Stomach (tissue), 9 donors: ENCODE measurements around the gene CREBZF. TPM values are rescaled to one million over a fixed set of nuclear protein-coding genes. Genes with fewer than 3 reads are reported as not detected.
"Not testable (repeated sequence)": the region's sequence is repeated elsewhere in the genome, so short reads cannot be mapped to it uniquely, and the experiment has no call there.

Experiments used
- DNase-seq, 2 donors: peaks; one replicate each; pipeline versions ENCODE4 v3.0.0 to v3.0.0-alpha.2; 2013 to 2019
- H3K27ac ChIP-seq, 5 donors: fragments of 200-600 bp in 4 of 5; sonication (generic) in 4 of 5; one replicate each; pipeline ENCODE4 v1.5.1; 2013 to 2019; ENCODE audit warnings: mild to moderate bottlenecking in 1 of 5, moderate library complexity in 1 of 5
- H3K27me3 ChIP-seq, 3 donors: fragments of 200-600 bp; sonication (generic); one replicate each; pipeline ENCODE4 v1.5.1; 2017 to 2019; ENCODE audit warnings: mixed run types in 1 of 3
- H3K36me3 ChIP-seq, 4 donors: fragments of 200-600 bp; sonication (generic); 1 replicate in 3 of 4; 2 replicates in 1 of 4; pipeline ENCODE4 v1.5.1; 2016 to 2019
- H3K4me1 ChIP-seq, 4 donors: fragments of 200-600 bp; sonication (generic); one replicate each; pipeline ENCODE4 v1.5.1; 2016 to 2019
- H3K4me3 ChIP-seq, 4 donors: fragments of 200-600 bp; sonication (generic) in 3 of 4; one replicate each; pipeline ENCODE4 v1.5.1; 2016 to 2019; ENCODE audit warnings: mild to moderate bottlenecking in 1 of 4
- H3K9me3 ChIP-seq, 4 donors: fragments of 200-600 bp; sonication (generic); one replicate each; pipeline ENCODE4 v1.5.1; 2016 to 2019
- EP300 ChIP-seq: sonication (generic); formaldehyde crosslinking; IDR thresholded peaks from one replicate; pipeline ENCODE4 v1.6.1; 2017; ENCODE audit warnings: antibody characterized with exemption
- POLR2A ChIP-seq, 4 donors: fragments of 450-650 bp; IDR thresholded peaks; one replicate each; pipeline ENCODE4 v1.6.1; 2016; ENCODE audit warnings: antibody characterized with exemption in 4 of 4, control low read depth in 2 of 4, mild to moderate bottlenecking in 1 of 4, moderate library complexity in 1 of 4
- POLR2AphosphoS5 ChIP-seq, 3 donors: sonication (generic); formaldehyde crosslinking; IDR thresholded peaks; one replicate each; pipeline ENCODE4 v1.6.1; 2016; ENCODE audit warnings: antibody characterized with exemption in 3 of 3
- WGBS, 5 donors: extraction: QIAGEN DNeasy Blood & Tissue Kit in 3 of 5; methylation state at CpG; one replicate each; pipeline versions ENCODE4 v1.1.5 to v1.1.7; 2013 to 2018; 5-methylcytosine and 5-hydroxymethylcytosine counted together
- intact Hi-C: fragments of 100-400 bp; cut with DNase I; formaldehyde crosslinking; loops from one replicate; pipeline ENCODE4 v1.15.1; 2023; ENCODE audit warnings: low total_unique reads
- polyA plus RNA-seq, 3 donors: library from polyadenylated mRNA; stranded (reverse); fragments of 200-250 nt; gene quantifications; one replicate each; pipeline ENCODE4 v1.2.3, GENCODE V29; 2013
- total RNA-seq, 5 donors: library from RNA; depleted of rRNA; stranded (reverse); fragments of >200 nt; gene quantifications; one replicate each; pipeline versions ENCODE4 v1.1.0 to v1.2.3, GENCODE V29; 2014 to 2016
- TF ChIP-seq, protein P1 (sequence below), 7 experiments: fragments of 450-650 bp in 4 of 7; fragments of 200-600 bp in 3 of 7; sonication (generic) in 3 of 7; IDR thresholded peaks; one replicate each; pipeline ENCODE4 v1.5.1; 2016 to 2019; ENCODE audit warnings: antibody characterized with exemption in 7 of 7, control low read depth in 2 of 7, mild to moderate bottlenecking in 1 of 7
- donor health status: healthy with polysubstance abuse.
- donor health status: Bipolar disorder and iron deficiency.
- donor health status: healthy.

Gene CREBZF
- total and polyA plus RNA-seq, 8 donors = 12.5 to 387 (median 77.0) TPM

DNA sequence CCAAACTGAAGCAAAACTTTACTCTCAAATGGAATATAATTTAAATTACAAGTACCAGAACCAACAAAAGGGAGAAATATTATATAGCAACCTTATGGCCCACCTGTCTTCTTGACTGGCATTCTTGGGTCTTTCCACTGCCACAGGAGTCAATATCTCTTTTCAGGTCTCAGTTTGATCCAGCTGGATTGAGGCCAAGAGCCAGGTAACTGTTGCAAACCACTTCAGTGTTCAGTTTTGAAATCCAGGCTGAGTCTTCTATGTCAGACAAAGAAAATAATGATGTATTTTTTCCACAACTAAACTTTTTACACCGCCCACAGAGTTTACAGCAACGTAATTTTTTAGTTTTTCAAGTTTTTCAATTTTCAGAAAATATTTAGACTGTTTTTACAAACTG, 38.4 kb downstream of the CREBZF start:
- peak; percentile 18 to 34 for DNase-seq
- intact Hi-C loops = no loop called here
- Histone ChIP-seq H3K4me3 (peak overlapping the region; percentile 73 to 85 (median 78)), H3K27ac (peak overlapping the region in 3 of 5 donors; percentile 93 to 97 (median 96)), H3K27me3 (no peaks in the 10 kb centered on the region), H3K36me3 (peaks cover 0 to 12% (median 2%) of the 10 kb centered on the region in 4 donors), H3K4me1 (peaks cover 19 to 39% (median 32%) of the 10 kb centered on the region in 4 donors), H3K9me3 (no peaks in the 10 kb centered on the region)
- 39 to 59% (median 53%) methylated on average over 2 of the region's 2 CpGs for WGBS, 5 donors
- TF ChIP-seq POLR2A (IDR thresholded peaks at IDR 0.05) (no peak), EP300 (no peak), POLR2AphosphoS5 (IDR thresholded peaks at IDR 0.05) (no peak)
- TF ChIP-seq, protein P1, sequence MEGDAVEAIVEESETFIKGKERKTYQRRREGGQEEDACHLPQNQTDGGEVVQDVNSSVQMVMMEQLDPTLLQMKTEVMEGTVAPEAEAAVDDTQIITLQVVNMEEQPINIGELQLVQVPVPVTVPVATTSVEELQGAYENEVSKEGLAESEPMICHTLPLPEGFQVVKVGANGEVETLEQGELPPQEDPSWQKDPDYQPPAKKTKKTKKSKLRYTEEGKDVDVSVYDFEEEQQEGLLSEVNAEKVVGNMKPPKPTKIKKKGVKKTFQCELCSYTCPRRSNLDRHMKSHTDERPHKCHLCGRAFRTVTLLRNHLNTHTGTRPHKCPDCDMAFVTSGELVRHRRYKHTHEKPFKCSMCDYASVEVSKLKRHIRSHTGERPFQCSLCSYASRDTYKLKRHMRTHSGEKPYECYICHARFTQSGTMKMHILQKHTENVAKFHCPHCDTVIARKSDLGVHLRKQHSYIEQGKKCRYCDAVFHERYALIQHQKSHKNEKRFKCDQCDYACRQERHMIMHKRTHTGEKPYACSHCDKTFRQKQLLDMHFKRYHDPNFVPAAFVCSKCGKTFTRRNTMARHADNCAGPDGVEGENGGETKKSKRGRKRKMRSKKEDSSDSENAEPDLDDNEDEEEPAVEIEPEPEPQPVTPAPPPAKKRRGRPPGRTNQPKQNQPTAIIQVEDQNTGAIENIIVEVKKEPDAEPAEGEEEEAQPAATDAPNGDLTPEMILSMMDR (IDR thresholded peaks at IDR 0.05) = no peak

DNA sequence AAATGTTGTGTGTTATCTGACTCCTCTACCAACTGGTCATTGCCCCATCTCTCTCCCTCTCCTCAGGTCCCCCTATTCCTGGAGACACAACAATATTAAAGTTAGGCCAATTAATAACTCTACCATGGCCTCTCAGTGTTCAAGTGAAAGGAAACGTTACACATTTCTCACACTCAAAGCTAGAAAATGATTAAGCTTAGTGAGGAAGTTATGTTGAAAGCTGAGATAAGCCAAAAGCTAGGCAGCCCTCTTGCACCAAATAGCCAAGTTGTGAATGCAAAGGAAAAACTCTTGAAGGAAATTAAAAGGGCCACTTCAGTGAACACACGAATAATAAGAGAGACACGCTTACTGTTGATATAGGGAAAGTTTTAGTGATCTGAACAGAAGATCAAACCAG, 44.7 kb downstream of the CREBZF start:
- 63 to 75% (median 65%) methylated on average over 3 of the region's 3 CpGs for WGBS, 5 donors
- H3K27ac ChIP-seq = no peak overlapping the region
- no peaks in the 10 kb centered on the region for H3K36me3 ChIP-seq
- no peak overlapping the region for H3K4me3 ChIP-seq
- no peaks in the 10 kb centered on the region for H3K4me1 ChIP-seq
- DNase-seq = no peak
- no peak for TF ChIP-seq EP300
- TF ChIP-seq POLR2A (IDR thresholded peaks at IDR 0.05) = no peak
- TF ChIP-seq POLR2AphosphoS5 (IDR thresholded peaks at IDR 0.05) = no peak
- TF ChIP-seq, protein P1 (IDR thresholded peaks at IDR 0.05) = no peak
- no peaks in the 10 kb centered on the region for H3K27me3 ChIP-seq
- intact Hi-C loops = no loop called here
- no peaks in the 10 kb centered on the region for H3K9me3 ChIP-seq

DNA sequence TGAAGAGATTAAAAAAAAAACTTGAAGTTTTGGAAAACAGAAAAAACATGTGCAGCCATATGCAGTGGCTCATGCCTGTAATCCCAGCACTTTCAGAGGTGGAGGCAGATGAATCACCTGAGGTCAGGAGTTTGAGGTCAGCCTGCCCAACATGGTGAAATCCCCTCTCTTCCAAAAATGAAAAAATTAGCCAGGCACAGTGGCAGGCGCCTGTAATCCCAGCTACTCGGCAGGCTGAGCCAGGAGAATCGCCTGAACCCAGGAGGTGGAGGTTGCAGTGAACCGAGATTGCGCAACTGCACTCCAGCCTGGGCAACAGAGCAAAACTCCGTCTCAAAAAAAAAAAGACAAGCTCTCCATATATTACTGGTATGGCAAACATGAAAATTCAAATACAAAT, 45.4 kb downstream of the CREBZF start:
- no peaks in the 10 kb centered on the region for H3K27me3 ChIP-seq
- no peak for DNase-seq
- intact Hi-C loops = no loop called here
- H3K9me3 ChIP-seq = no peaks in the 10 kb centered on the region
- H3K27ac ChIP-seq = no peak overlapping the region
- 84 to 91% (median 88%) methylated on average over 6 of the region's 6 CpGs for WGBS, 5 donors
- no peaks in the 10 kb centered on the region for H3K36me3 ChIP-seq
- TF ChIP-seq, protein P1 (IDR thresholded peaks at IDR 0.05) = no peak
- TF ChIP-seq EP300 (no peak), POLR2A (IDR thresholded peaks at IDR 0.05) (no peak), POLR2AphosphoS5 (IDR thresholded peaks at IDR 0.05) (no peak)
- no peak overlapping the region for H3K4me3 ChIP-seq
- H3K4me1 ChIP-seq = no peaks in the 10 kb centered on the region

DNA sequence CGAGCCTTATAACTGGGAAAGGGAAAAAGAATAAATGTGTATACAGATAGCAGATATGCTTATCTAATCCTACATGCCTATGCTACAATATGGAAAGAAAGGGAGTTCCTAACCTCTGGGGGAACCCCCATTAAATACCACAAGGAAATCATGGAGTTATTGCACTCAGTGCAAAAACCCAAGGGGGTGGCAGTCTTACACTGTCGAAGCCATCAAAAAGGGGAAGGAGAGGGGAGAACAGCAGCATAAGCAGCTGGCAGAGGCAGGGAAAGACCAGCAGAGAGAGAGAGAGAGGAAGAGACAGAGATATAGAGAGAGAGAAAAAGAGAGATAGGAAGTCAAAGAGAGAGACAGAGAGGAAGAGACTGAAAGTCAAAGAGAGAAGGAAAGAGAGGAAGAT, 53.3 kb downstream of the CREBZF start:
- H3K36me3 ChIP-seq, DNase-seq, H3K27ac ChIP-seq, intact Hi-C loops, H3K4me1 ChIP-seq, H3K27me3 ChIP-seq, H3K4me3 ChIP-seq, H3K9me3 ChIP-seq: not testable (repeated sequence)
- WGBS, 5 donors = 31 to 60% (median 48%) methylated on average over 2 of the region's 2 CpGs

Other genes with a start within 250 kb of the CREBZF start
- gene DLG2, start 37.8 kb downstream of the CREBZF start, total RNA-seq = 10 to 100 TPM in 1 of 5 donors, 1 to 10 TPM in 4; 1.8 to 19.1 (median 4.3) TPM
- gene DLG2, start 37.8 kb downstream of the CREBZF start, polyA plus RNA-seq = 1 to 10 TPM; 1.3 to 4.1 (median 1.6) TPM
- 100 to 1,000 TPM in 1 of 5 donors, 10 to 100 TPM in 3, 1 to 10 TPM in 1; 4.3 to 104 (median 54.3) TPM for gene TMEM126B, start 36.5 kb downstream of the CREBZF start, total RNA-seq
- gene TMEM126B, start 36.5 kb downstream of the CREBZF start, polyA plus RNA-seq = 10 to 100 TPM; 55.1 to 93.0 (median 64.2) TPM
- 10 to 100 TPM in 3 of 5 donors, 1 to 10 TPM in 1, not detected in 1; 5.8 to 37.5 (median 20.1) TPM for gene TMEM126A, start 17.2 kb downstream of the CREBZF start, total RNA-seq
- 10 to 100 TPM; 55.0 to 63.6 (median 56.0) TPM for gene TMEM126A, start 17.2 kb downstream of the CREBZF start, polyA plus RNA-seq
- 10 to 100 TPM in 1 of 5 donors, 1 to 10 TPM in 3, under 1 TPM in 1; 0.58 to 10.4 (median 4.2) TPM for gene CCDC89, start 21.1 kb upstream of the CREBZF start, total RNA-seq
- under 1 TPM; 0.25 to 0.46 (median 0.37) TPM for gene CCDC89, start 21.1 kb upstream of the CREBZF start, polyA plus RNA-seq
- 100 to 1,000 TPM; 151 to 391 (median 255) TPM for gene SYTL2, start 146.0 kb upstream of the CREBZF start, total RNA-seq
- 10 to 100 TPM in 2 of 3 donors, 1 to 10 TPM in 1; 5.4 to 86.1 (median 11.4) TPM for gene SYTL2, start 146.0 kb upstream of the CREBZF start, polyA plus RNA-seq
- 1 to 10 TPM in 1 of 5 donors, under 1 TPM in 1, not detected in 3; 0.45 to 2.6 TPM for gene CCDC83, start 190.3 kb upstream of the CREBZF start, total RNA-seq
- not detected for gene CCDC83, start 190.3 kb upstream of the CREBZF start, polyA plus RNA-seq